ENCODE measurements around the gene NHSL1.
"Not testable (repeated sequence)": the region's sequence is repeated elsewhere in the genome, so short reads cannot be mapped to it uniquely, and the experiment has no call there.

DNA sequence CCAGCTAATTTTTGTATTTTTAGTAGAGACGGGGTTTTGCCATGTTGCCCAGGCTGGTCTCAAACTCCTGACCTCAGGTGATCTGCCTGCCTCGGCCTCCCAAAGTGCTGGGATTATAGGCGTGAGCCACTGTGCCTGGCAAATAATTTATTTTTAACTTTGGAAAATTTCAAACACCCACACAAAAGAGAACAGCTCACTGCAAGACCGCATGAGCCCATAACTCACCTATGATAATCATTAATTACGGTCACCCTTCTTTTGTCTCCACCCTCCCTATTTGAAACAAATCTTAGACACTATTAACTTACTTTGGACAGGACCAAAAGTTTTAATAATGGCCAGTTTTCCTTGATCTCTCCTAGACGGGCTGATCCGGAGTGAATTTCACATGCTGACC is 74.0 kb downstream of the NHSL1 start:
- TF ChIP-seq, protein P1, sequence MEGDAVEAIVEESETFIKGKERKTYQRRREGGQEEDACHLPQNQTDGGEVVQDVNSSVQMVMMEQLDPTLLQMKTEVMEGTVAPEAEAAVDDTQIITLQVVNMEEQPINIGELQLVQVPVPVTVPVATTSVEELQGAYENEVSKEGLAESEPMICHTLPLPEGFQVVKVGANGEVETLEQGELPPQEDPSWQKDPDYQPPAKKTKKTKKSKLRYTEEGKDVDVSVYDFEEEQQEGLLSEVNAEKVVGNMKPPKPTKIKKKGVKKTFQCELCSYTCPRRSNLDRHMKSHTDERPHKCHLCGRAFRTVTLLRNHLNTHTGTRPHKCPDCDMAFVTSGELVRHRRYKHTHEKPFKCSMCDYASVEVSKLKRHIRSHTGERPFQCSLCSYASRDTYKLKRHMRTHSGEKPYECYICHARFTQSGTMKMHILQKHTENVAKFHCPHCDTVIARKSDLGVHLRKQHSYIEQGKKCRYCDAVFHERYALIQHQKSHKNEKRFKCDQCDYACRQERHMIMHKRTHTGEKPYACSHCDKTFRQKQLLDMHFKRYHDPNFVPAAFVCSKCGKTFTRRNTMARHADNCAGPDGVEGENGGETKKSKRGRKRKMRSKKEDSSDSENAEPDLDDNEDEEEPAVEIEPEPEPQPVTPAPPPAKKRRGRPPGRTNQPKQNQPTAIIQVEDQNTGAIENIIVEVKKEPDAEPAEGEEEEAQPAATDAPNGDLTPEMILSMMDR (IDR thresholded peaks at IDR 0.05; ENCODE audit: low read depth, low read length), result not testable (repeated sequence)
- TF ChIP-seq EZH2phosphoT487 (IDR thresholded peaks at IDR 0.05; ENCODE audit: low read depth), result not testable (repeated sequence)

All from OCI-LY3 (cell line).